Fibroblast of lung (primary cell): ENCODE data around the gene LGI2. TPM values are rescaled to one million over a fixed set of nuclear protein-coding genes. Genes with fewer than 3 reads are reported as not detected.
A peak's percentile ranks its signal among the peaks of the same experiment; 100 is the strongest.

Experiments used
- DNase-seq, 2 donors: peaks; one replicate each; pipeline versions ENCODE4 v3.0.0 to v3.0.0-alpha.2; 2010; ENCODE audit warnings: low read depth in 2 of 2
- H2AFZ ChIP-seq: 2 replicates; pipeline ENCODE4 v1.5.1; 2012; ENCODE audit warnings: low read length, control low read depth, inconsistent platforms
- H3K27ac ChIP-seq: 2 replicates; pipeline ENCODE4 v1.5.1; 2011; ENCODE audit warnings: low read length, control low read depth; ENCODE audit not compliant: insufficient read depth
- H3K27me3 ChIP-seq: 2 replicates; pipeline ENCODE4 v1.5.1; 2011; ENCODE audit warnings: mild to moderate bottlenecking, low read length; ENCODE audit not compliant: control insufficient read depth, insufficient read depth
- H3K36me3 ChIP-seq: 2 replicates; pipeline ENCODE4 v1.5.1; 2011; ENCODE audit warnings: low read length; ENCODE audit not compliant: control insufficient read depth, insufficient read depth
- H3K4me1 ChIP-seq: 2 replicates; pipeline ENCODE4 v1.5.1; 2011; ENCODE audit warnings: low read length; ENCODE audit not compliant: control insufficient read depth, insufficient read depth; ENCODE audit errors: extremely low read depth
- H3K4me2 ChIP-seq: 2 replicates; pipeline ENCODE4 v1.5.1; 2011; ENCODE audit warnings: low read length, control low read depth; ENCODE audit not compliant: insufficient read depth; ENCODE audit errors: extremely low read depth
- H3K4me3 ChIP-seq, 4 experiments: fragments of 200-600 bp in 1 of 4; sonication (generic) in 1 of 4; replicated peaks in 1 of 4; 2 replicates each; pipeline ENCODE4 v1.5.1; 2011 to 2016; ENCODE audit warnings: low read length in 4 of 4, low read depth in 3 of 4, mild to moderate bottlenecking in 3 of 4, control low read depth in 2 of 4, inconsistent platforms in 1 of 4, mixed read lengths in 1 of 4; ENCODE audit not compliant: insufficient read depth in 1 of 4; ENCODE audit errors: control extremely low read depth in 1 of 4
- H3K79me2 ChIP-seq: 2 replicates; pipeline ENCODE4 v1.5.1; 2012; ENCODE audit warnings: mild to moderate bottlenecking, low read length, inconsistent platforms; ENCODE audit not compliant: control insufficient read depth, insufficient read depth
- H3K9ac ChIP-seq: 2 replicates; pipeline ENCODE4 v1.5.1; 2011; ENCODE audit warnings: mild to moderate bottlenecking, low read length, control low read depth; ENCODE audit not compliant: insufficient read depth
- H3K9me3 ChIP-seq: 2 replicates; pipeline ENCODE4 v1.5.1; 2012; ENCODE audit warnings: low read depth, low read length; ENCODE audit not compliant: control insufficient read depth, insufficient read depth
- H4K20me1 ChIP-seq: 2 replicates; pipeline ENCODE4 v1.5.1; 2011; ENCODE audit warnings: low read length; ENCODE audit not compliant: control insufficient read depth, insufficient read depth; ENCODE audit errors: extremely low read depth
- CTCF ChIP-seq, 2 donors: IDR thresholded peaks in 1 of 2; conservative IDR thresholded peaks in 1 of 2; 1 replicate in 1 of 2; 2 replicates in 1 of 2; pipeline ENCODE4 v1.5.1; 2011 to 2012; ENCODE audit warnings: low read length in 2 of 2, control low read depth in 1 of 2, inconsistent platforms in 1 of 2, low read depth in 1 of 2, mild to moderate bottlenecking in 1 of 2
- EZH2 ChIP-seq: IDR thresholded peaks from 2 replicates; pipeline ENCODE4 v1.5.1; 2012; ENCODE audit warnings: low read length, control low read depth, mild to moderate bottlenecking; ENCODE audit errors: missing control alignments
- polyA plus RNA-seq, 2 donors: library from polyadenylated mRNA; depleted of rRNA in 1 of 2; stranded (reverse) in 1 of 2; unstranded in 1 of 2; fragments of >200 nt; gene quantifications; 2 replicates each; pipeline ENCODE4 v1.2.1, GENCODE V29; 2011 to 2012; ENCODE audit warnings: missing spikeins in 1 of 2
- total RNA-seq: library from RNA; depleted of rRNA; stranded (reverse); fragments of >200 nt; gene quantifications from 2 replicates; pipeline ENCODE4 v1.2.1, GENCODE V29; 2014

The LGI2 gene
- total and polyA plus RNA-seq, 2 donors (not counting 1 experiment from before 2014, with no cell fraction given): under 0.01 TPM; not detected in 1

- no peak overlapping the region for H3K9ac ChIP-seq
- H2AFZ ChIP-seq: no peak overlapping the region
These were observed 1.1 kb downstream of the LGI2 start for GRCh38 chr4:25029479-25030276.

GRCh38 chr4:25028851-25029250, 1.9 kb downstream of the LGI2 start:
- TF ChIP-seq CTCF (conservative IDR thresholded peaks at IDR 0.05 in 1 of 2, IDR thresholded peaks at IDR 0.05 in 1 of 2; ENCODE audit: low read depth in 1 of 2, low read length in 2 of 2) (no peak), EZH2 (no peak)
- Histone ChIP-seq H3K4me3 (no peak overlapping the region), H3K4me1 (no peaks in the 10 kb centered on the region), H3K27me3 (peaks cover 34% of the 10 kb centered on the region), H2AFZ (no peak overlapping the region), H4K20me1 (no peaks in the 10 kb centered on the region), H3K36me3 (no peaks in the 10 kb centered on the region), H3K27ac (no peak overlapping the region), H3K9ac (no peak overlapping the region), H3K9me3 (no peaks in the 10 kb centered on the region), H3K79me2 (no peaks in the 10 kb centered on the region), H3K4me2 (no peak overlapping the region)
- DNase-seq: no peak

More at GRCh38 chr4:25029479-25030276, 1.1 kb downstream of the LGI2 start:
- H3K36me3 ChIP-seq: no peaks in the 10 kb centered on the region
- no peak overlapping the region for H3K27ac ChIP-seq
- peaks cover 34% of the 10 kb centered on the region for H3K27me3 ChIP-seq
- no peak overlapping the region for H3K4me2 ChIP-seq
- H3K9me3 ChIP-seq: no peaks in the 10 kb centered on the region
- peak; percentile 74 for TF ChIP-seq EZH2
- no peak for TF ChIP-seq CTCF (conservative IDR thresholded peaks at IDR 0.05 in 1 of 2, IDR thresholded peaks at IDR 0.05 in 1 of 2; ENCODE audit: low read depth in 1 of 2, low read length in 2 of 2)
- H4K20me1 ChIP-seq: no peaks in the 10 kb centered on the region
- no peak for DNase-seq
- H3K79me2 ChIP-seq: no peaks in the 10 kb centered on the region
- H3K4me3 ChIP-seq: no peak overlapping the region
- no peaks in the 10 kb centered on the region for H3K4me1 ChIP-seq

- no peak overlapping the region for H3K4me3 ChIP-seq
- H3K27me3 ChIP-seq: peaks cover 3% of the 10 kb centered on the region
- DNase-seq: no peak
- no peak overlapping the region for H3K9ac ChIP-seq
- H3K36me3 ChIP-seq: no peaks in the 10 kb centered on the region
- H3K4me2 ChIP-seq: no peak overlapping the region
- H3K9me3 ChIP-seq: no peaks in the 10 kb centered on the region
- no peak overlapping the region for H3K27ac ChIP-seq
- no peaks in the 10 kb centered on the region for H3K4me1 ChIP-seq
- TF ChIP-seq EZH2: no peak
- TF ChIP-seq CTCF (conservative IDR thresholded peaks at IDR 0.05 in 1 of 2, IDR thresholded peaks at IDR 0.05 in 1 of 2; ENCODE audit: low read depth in 1 of 2, low read length in 2 of 2): no peak
- no peaks in the 10 kb centered on the region for H3K79me2 ChIP-seq
- no peak overlapping the region for H2AFZ ChIP-seq
- H4K20me1 ChIP-seq: no peaks in the 10 kb centered on the region
These were observed 8.0 kb downstream of the LGI2 start for GRCh38 chr4:25022766-25023165.
